Fibroblast of skin of scalp (primary cell): Measurements from ENCODE around the gene LGALS9C.
"Not testable (repeated sequence)": the region's sequence is repeated elsewhere in the genome, so short reads cannot be mapped to it uniquely, and the experiment has no call there.

Source experiments
- DNase-seq: peaks from one replicate; pipeline ENCODE4 v3.0.0-alpha.2; 2013

LGALS9C gene

DNA sequence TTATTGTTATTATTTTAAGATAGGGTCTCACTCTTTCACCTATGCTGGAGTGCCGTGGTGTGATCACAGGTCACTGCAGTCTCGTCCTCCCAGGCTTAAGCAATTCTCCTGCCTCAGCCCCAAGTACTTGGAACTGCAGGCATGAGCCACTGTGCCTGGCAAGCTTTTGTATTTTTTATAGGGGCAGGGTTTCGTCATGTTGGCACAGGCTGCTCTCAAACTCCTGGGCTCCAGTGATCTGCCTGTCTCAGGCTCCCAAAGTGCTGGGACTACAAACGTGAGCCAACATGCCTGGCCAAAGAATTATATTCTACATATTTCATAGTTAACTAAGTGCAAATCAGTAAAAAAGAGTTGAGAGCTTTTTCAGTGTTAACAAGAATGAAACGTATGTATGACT is 65.6 kb downstream of the LGALS9C start:
- not testable (repeated sequence) for DNase-seq

DNA sequence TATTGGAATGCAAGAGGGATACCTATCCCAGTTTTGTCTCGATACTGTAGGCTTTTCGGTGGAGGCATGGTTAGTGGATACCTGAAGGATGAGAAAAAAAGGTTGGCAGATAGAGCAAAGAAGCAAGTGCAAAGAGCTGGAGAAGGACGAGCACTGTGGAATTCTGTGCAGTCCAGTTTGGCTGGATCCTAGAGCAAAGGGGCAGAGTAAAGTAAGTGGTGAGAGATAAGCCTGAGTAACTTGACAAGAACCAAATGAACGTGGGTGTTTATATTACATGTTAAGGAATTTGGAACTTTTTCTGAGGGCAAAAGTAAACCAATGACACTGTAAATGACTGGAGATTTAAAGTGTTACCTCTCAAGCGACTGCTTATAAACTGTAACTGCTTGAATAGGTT is 66.3 kb downstream of the LGALS9C start:
- not testable (repeated sequence) for DNase-seq
